Endodermal cell (in vitro differentiated cells): ENCODE data around the gene RASSF8. TPM values are rescaled to one million over a fixed set of nuclear protein-coding genes. Genes with fewer than 3 reads are reported as not detected.
A peak's percentile ranks its signal among the peaks of the same experiment; 100 is the strongest.

Experiments used
- DNase-seq: peaks from one replicate; pipeline ENCODE4 v3.0.0-alpha.2; 2017
- H3K27ac ChIP-seq: 2 replicates; pipeline ENCODE4 v1.5.1; 2013; ENCODE audit warnings: mild to moderate bottlenecking, low read depth, low read length, moderate library complexity
- H3K27me3 ChIP-seq: 2 replicates; pipeline ENCODE4 v1.6.1; 2013; ENCODE audit warnings: mild to moderate bottlenecking, low read length, moderate library complexity; ENCODE audit not compliant: insufficient read depth, control insufficient read depth, poor library complexity, severe bottlenecking
- H3K36me3 ChIP-seq: 2 replicates; pipeline ENCODE4 v1.7.0; 2013; ENCODE audit warnings: mild to moderate bottlenecking, low read length, moderate library complexity; ENCODE audit not compliant: control insufficient read depth, insufficient read depth
- H3K4me1 ChIP-seq: one replicate; pipeline ENCODE4 v1.7.0; 2013; ENCODE audit warnings: low read length; ENCODE audit not compliant: control insufficient read depth, insufficient read depth
- H3K4me3 ChIP-seq: 2 replicates; pipeline ENCODE4 v1.5.1; 2013; ENCODE audit warnings: mild to moderate bottlenecking, low read length, moderate library complexity
- H3K9ac ChIP-seq: 2 replicates; pipeline ENCODE4 v1.6.1; 2013; ENCODE audit warnings: mild to moderate bottlenecking, low read length, moderate library complexity; ENCODE audit not compliant: poor library complexity, severe bottlenecking; ENCODE audit errors: extremely low read depth
- H3K9me3 ChIP-seq: 2 replicates; pipeline ENCODE4 v1.6.1; 2013; ENCODE audit warnings: mild to moderate bottlenecking, low read length, moderate library complexity; ENCODE audit not compliant: control insufficient read depth
- H3K27ac Mint-ChIP-seq: 2 replicates; pipeline ENCODE4 v1.8.0; 2020; ENCODE audit warnings: mixed read lengths
- H3K27me3 Mint-ChIP-seq: 2 replicates; pipeline ENCODE4 v1.8.0; 2021; ENCODE audit warnings: mild to moderate bottlenecking, mixed read lengths; ENCODE audit not compliant: insufficient read depth
- H3K36me3 Mint-ChIP-seq: 2 replicates; pipeline ENCODE4 v1.8.0; 2020; ENCODE audit warnings: low read depth, mixed read lengths
- H3K4me1 Mint-ChIP-seq: 2 replicates; pipeline ENCODE4 v1.8.0; 2020; ENCODE audit warnings: mixed read lengths
- H3K4me3 Mint-ChIP-seq: 2 replicates; pipeline ENCODE4 v1.8.0; 2020; ENCODE audit warnings: mild to moderate bottlenecking, moderate library complexity, mixed read lengths
- H3K9me3 Mint-ChIP-seq: 2 replicates; pipeline ENCODE4 v1.8.0; 2020; ENCODE audit warnings: mild to moderate bottlenecking, mixed read lengths
- CTCF ChIP-seq: fragments of 200-600 bp; sonication (generic); conservative IDR thresholded peaks from 2 replicates; pipeline ENCODE4 v1.5.0; 2021; ENCODE audit warnings: antibody characterized with exemption, mild to moderate bottlenecking
- WGBS, 2 experiments: methylation state at CpG; one replicate each; pipeline versions ENCODE4 v1.1.5 to v1.1.7; 2013; ENCODE audit warnings: missing lambda C conversion rate in 2 of 2, mixed read lengths in 1 of 2; ENCODE audit not compliant: insufficient coverage in 1 of 2, insufficient read length in 1 of 2; 5-methylcytosine and 5-hydroxymethylcytosine counted together
- total RNA-seq, 2 donors: library from RNA; stranded (reverse); fragmentation: NEBNext Ultra II Directional in 1 of 2; extraction: Animal tissue kit (Norgen Biotek cat#: 25700) in 1 of 2; gene quantifications; 2 replicates in 1 of 2; 3 replicates in 1 of 2; pipeline ENCODE4 v1.2.1, GENCODE V29; 2021

Gene RASSF8
- total RNA-seq, 2 donors from 2014 or later = 87.0 to 183 TPM

- Mint-ChIP-seq H3K9me3 (peaks cover 9% of the 10 kb centered on the region), H3K36me3 (peaks cover 24% of the 10 kb centered on the region), H3K4me1 (no peaks in the 10 kb centered on the region), H3K27me3 (no peaks in the 10 kb centered on the region), H3K4me3 (no peak overlapping the region), H3K27ac (no peak overlapping the region)
- Histone ChIP-seq H3K27me3 (no peaks in the 10 kb centered on the region), H3K36me3 (no peaks in the 10 kb centered on the region), H3K4me1 (no peaks in the 10 kb centered on the region), H3K9ac (no peak overlapping the region), H3K9me3 (no peaks in the 10 kb centered on the region), H3K27ac (no peak overlapping the region), H3K4me3 (no peak overlapping the region)
- no peak for TF ChIP-seq CTCF
- WGBS, 2 experiments = 86 to 100% methylated on average over 3 of the region's 4 CpGs
- DNase-seq = peak; percentile 30
Measured at GRCh38 chr12:25949343-25949742, 9.1 kb upstream of the RASSF8 start.

GRCh38 chr12:25950329-25951115 lies 8.0 kb upstream of the RASSF8 start:
- 93 to 100% methylated on average over 2 to 5 of the region's 6 CpGs for WGBS, 2 experiments
- peaks cover 33% of the 10 kb centered on the region for H3K36me3 Mint-ChIP-seq
- Histone ChIP-seq H3K27ac (no peak overlapping the region), H3K9me3 (peaks cover 2% of the 10 kb centered on the region), H3K4me1 (no peaks in the 10 kb centered on the region), H3K36me3 (peaks cover 8% of the 10 kb centered on the region), H3K4me3 (no peak overlapping the region), H3K27me3 (no peaks in the 10 kb centered on the region), H3K9ac (no peak overlapping the region)
- no peaks in the 10 kb centered on the region for H3K27me3 Mint-ChIP-seq
- no peak for DNase-seq
- H3K27ac Mint-ChIP-seq = no peak overlapping the region
- no peaks in the 10 kb centered on the region for H3K4me1 Mint-ChIP-seq
- H3K4me3 Mint-ChIP-seq = no peak overlapping the region
- peaks cover 9% of the 10 kb centered on the region for H3K9me3 Mint-ChIP-seq
- TF ChIP-seq CTCF = no peak

- no peaks in the 10 kb centered on the region for H3K27me3 Mint-ChIP-seq
- peak overlapping the region; percentile 92 for H3K27ac Mint-ChIP-seq
- H3K4me3 Mint-ChIP-seq = peak overlapping the region; percentile 94
- no peaks in the 10 kb centered on the region for H3K9me3 Mint-ChIP-seq
- no peak for DNase-seq
- Histone ChIP-seq H3K4me3 (peak overlapping the region; percentile 91), H3K27ac (peak overlapping the region; percentile 94), H3K4me1 (no peaks in the 10 kb centered on the region), H3K27me3 (no peaks in the 10 kb centered on the region), H3K36me3 (peaks cover 29% of the 10 kb centered on the region), H3K9me3 (peaks cover 12% of the 10 kb centered on the region), H3K9ac (peak overlapping the region; percentile 64)
- peaks cover 37% of the 10 kb centered on the region for H3K36me3 Mint-ChIP-seq
- WGBS, 2 experiments = 0 to 1% methylated on average over 4 to 38 of the region's 38 CpGs
- TF ChIP-seq CTCF = peak; percentile 36
- H3K4me1 Mint-ChIP-seq = peaks cover 32% of the 10 kb centered on the region
Measured at GRCh38 chr12:25957793-25958427, 572 bp upstream of the RASSF8 start.
